Cardiac fibroblast (primary cell): Measurements from ENCODE around the gene CD34.

ENCODE experiments used
- DNase-seq, 2 donors: peaks; one replicate each; pipeline versions ENCODE4 v3.0.0 to v3.0.0-alpha.2; 2010; ENCODE audit warnings: low read depth in 2 of 2
- H3K4me3 ChIP-seq, 2 donors: replicated peaks in 1 of 2; 1 replicate in 1 of 2; 2 replicates in 1 of 2; pipeline ENCODE4 v1.5.1; 2011; ENCODE audit warnings: low read depth in 2 of 2, low read length in 2 of 2, mild to moderate bottlenecking in 2 of 2, moderate library complexity in 1 of 2
- CTCF ChIP-seq: IDR thresholded peaks from one replicate; pipeline ENCODE4 v1.5.1; 2011; ENCODE audit warnings: low read depth, mild to moderate bottlenecking, low read length, inconsistent platforms

The CD34 gene

GRCh38 chr1:207838156-207839082, 72.5 kb downstream of the CD34 start:
- DNase-seq = peak in 1 of 2 donors; percentile 41
- no peak for TF ChIP-seq CTCF
- H3K4me3 ChIP-seq = no peak overlapping the region

- DNase-seq = no peak
- H3K4me3 ChIP-seq = no peak overlapping the region
- TF ChIP-seq CTCF = no peak
Observed at GRCh38 chr1:207837673-207838072, 73.3 kb downstream of the CD34 start.

GRCh38 chr1:207836591-207837347, 74.2 kb downstream of the CD34 start:
- DNase-seq = no peak

GRCh38 chr1:207835958-207836357, 75.0 kb downstream of the CD34 start:
- no peak overlapping the region for H3K4me3 ChIP-seq
- DNase-seq = no peak
- TF ChIP-seq CTCF = no peak

More at GRCh38 chr1:207836591-207837347, 74.2 kb downstream of the CD34 start:
- TF ChIP-seq CTCF = no peak
- no peak overlapping the region for H3K4me3 ChIP-seq

GRCh38 chr1:207833956-207834660, 76.8 kb downstream of the CD34 start:
- TF ChIP-seq CTCF = no peak
- no peak overlapping the region for H3K4me3 ChIP-seq
- no peak for DNase-seq

GRCh38 chr1:207833381-207833780, 77.5 kb downstream of the CD34 start:
- no peak overlapping the region for H3K4me3 ChIP-seq
- TF ChIP-seq CTCF = no peak
- DNase-seq = no peak
